Thoracic aorta (tissue), 2 donors: ENCODE results near the gene GDPD1. TPM values are rescaled to one million over a fixed set of nuclear protein-coding genes. Genes with fewer than 3 reads are reported as not detected.

Experiments used
- ATAC-seq: fragments of 150-250 bp; one replicate; pipeline ENCODE4 v1.8.0; 2017; ENCODE audit warnings: low read depth; ENCODE audit not compliant: insufficient number of reproducible peaks, low FRiP score
- DNase-seq: peaks from one replicate; pipeline ENCODE4 v3.0.0-alpha.2; 2020; ENCODE audit warnings: low spot score
- H3K27ac ChIP-seq, 2 donors: fragments of 200-600 bp; sonication (generic); 1 replicate in 1 of 2; 2 replicates in 1 of 2; pipeline ENCODE4 v1.5.1; 2016; ENCODE audit warnings: mild to moderate bottlenecking in 2 of 2, moderate library complexity in 2 of 2
- H3K27me3 ChIP-seq: fragments of 200-600 bp; sonication (generic); replicated peaks from 2 replicates; pipeline ENCODE4 v1.6.0; 2016; ENCODE audit warnings: mild to moderate bottlenecking; ENCODE audit not compliant: insufficient read depth
- H3K36me3 ChIP-seq: fragments of 200-600 bp; sonication (generic); one replicate; pipeline ENCODE4 v1.5.1; 2016
- H3K4me1 ChIP-seq, 2 donors: fragments of 200-600 bp; sonication (generic); 1 replicate in 1 of 2; 2 replicates in 1 of 2; pipeline versions ENCODE4 v1.5.1 to v1.6.0; 2016; ENCODE audit warnings: low read depth in 2 of 2, mild to moderate bottlenecking in 1 of 2; ENCODE audit not compliant: control insufficient read depth in 1 of 2
- H3K4me3 ChIP-seq: fragments of 200-600 bp; sonication (generic); 2 replicates; pipeline ENCODE4 v1.5.1; 2016; ENCODE audit warnings: mild to moderate bottlenecking
- H3K9me3 ChIP-seq: fragments of 200-600 bp; sonication (generic); 2 replicates; pipeline ENCODE4 v1.5.1; 2016
- total RNA-seq, 2 donors: library from RNA; depleted of rRNA; stranded (reverse); fragments of >200 nt; gene quantifications; one replicate each; pipeline versions ENCODE4 v1.1.0 to v1.2.3, GENCODE V29; 2016
- TF ChIP-seq, protein P1 (sequence below): fragments of 200-600 bp; sonication (generic); IDR thresholded peaks from one replicate; pipeline ENCODE4 v1.5.1; 2019; ENCODE audit warnings: antibody characterized with exemption

Gene GDPD1
- total RNA-seq, 2 donors from 2014 or later: 1.8 to 2.0 TPM

GRCh38 chr17:59298521-59298920, 78.2 kb downstream of the GDPD1 start:
- Histone ChIP-seq H3K27me3 (no peaks in the 10 kb centered on the region), H3K27ac (no peak overlapping the region), H3K4me3 (no peak overlapping the region), H3K36me3 (no peaks in the 10 kb centered on the region), H3K9me3 (no peaks in the 10 kb centered on the region), H3K4me1 (no peaks in the 10 kb centered on the region)
- TF ChIP-seq, protein P1, sequence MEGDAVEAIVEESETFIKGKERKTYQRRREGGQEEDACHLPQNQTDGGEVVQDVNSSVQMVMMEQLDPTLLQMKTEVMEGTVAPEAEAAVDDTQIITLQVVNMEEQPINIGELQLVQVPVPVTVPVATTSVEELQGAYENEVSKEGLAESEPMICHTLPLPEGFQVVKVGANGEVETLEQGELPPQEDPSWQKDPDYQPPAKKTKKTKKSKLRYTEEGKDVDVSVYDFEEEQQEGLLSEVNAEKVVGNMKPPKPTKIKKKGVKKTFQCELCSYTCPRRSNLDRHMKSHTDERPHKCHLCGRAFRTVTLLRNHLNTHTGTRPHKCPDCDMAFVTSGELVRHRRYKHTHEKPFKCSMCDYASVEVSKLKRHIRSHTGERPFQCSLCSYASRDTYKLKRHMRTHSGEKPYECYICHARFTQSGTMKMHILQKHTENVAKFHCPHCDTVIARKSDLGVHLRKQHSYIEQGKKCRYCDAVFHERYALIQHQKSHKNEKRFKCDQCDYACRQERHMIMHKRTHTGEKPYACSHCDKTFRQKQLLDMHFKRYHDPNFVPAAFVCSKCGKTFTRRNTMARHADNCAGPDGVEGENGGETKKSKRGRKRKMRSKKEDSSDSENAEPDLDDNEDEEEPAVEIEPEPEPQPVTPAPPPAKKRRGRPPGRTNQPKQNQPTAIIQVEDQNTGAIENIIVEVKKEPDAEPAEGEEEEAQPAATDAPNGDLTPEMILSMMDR: no peak
- DNase-seq (no peak), ATAC-seq (no peak)

GRCh38 chr17:59299400-59300092, 79.2 kb downstream of the GDPD1 start:
- no peak overlapping the region for H3K4me3 ChIP-seq
- DNase-seq (no peak), ATAC-seq (no peak)
- no peaks in the 10 kb centered on the region for H3K36me3 ChIP-seq
- TF ChIP-seq, protein P1: no peak
- no peaks in the 10 kb centered on the region for H3K27me3 ChIP-seq
- H3K27ac ChIP-seq: no peak overlapping the region
- no peaks in the 10 kb centered on the region for H3K4me1 ChIP-seq
- no peaks in the 10 kb centered on the region for H3K9me3 ChIP-seq

GRCh38 chr17:59300941-59301340, 80.6 kb downstream of the GDPD1 start:
- ATAC-seq: no peak
- Histone ChIP-seq H3K36me3 (no peaks in the 10 kb centered on the region), H3K9me3 (no peaks in the 10 kb centered on the region), H3K4me3 (no peak overlapping the region), H3K27me3 (no peaks in the 10 kb centered on the region), H3K4me1 (no peaks in the 10 kb centered on the region), H3K27ac (no peak overlapping the region)
- DNase-seq: no peak
- TF ChIP-seq, protein P1: no peak

- no peak overlapping the region for H3K4me3 ChIP-seq
- TF ChIP-seq, protein P1: no peak
- no peaks in the 10 kb centered on the region for H3K4me1 ChIP-seq
- ATAC-seq: no peak
- no peak for DNase-seq
- no peak overlapping the region for H3K27ac ChIP-seq
- no peaks in the 10 kb centered on the region for H3K36me3 ChIP-seq
- H3K27me3 ChIP-seq: no peaks in the 10 kb centered on the region
- H3K9me3 ChIP-seq: no peaks in the 10 kb centered on the region
Measured at GRCh38 chr17:59304811-59305210, 84.5 kb downstream of the GDPD1 start.

DNA sequence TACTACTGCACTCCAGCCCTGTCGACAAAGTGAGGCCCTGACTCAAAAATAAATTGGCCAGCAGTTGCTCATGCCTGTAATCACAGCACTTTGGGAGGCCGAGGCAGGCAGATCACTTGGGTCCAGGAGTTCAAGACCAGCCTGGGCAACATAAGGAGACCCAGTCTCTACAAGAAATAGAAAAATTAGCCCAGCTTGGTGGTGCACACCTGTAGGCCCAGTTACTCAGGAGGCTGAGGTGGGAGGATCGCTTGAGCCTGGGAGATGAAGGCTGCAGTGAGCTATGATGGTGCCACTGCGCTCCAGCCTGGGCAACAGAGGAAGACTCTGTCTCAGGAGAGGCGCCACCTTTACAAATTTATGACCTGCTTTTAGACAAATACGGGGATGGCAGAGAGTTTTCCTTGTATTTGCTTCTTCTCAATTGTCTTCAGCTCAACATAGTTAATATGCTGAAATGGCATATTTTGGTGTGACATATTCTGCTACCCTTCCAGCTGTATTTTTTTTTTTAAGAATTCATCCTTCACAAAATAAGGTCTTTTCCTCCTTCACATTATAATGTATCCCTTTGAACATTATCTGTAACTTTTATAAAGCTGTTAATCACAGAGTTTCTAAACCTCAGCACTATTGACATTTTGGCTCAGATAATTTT, 90.1 kb downstream of the GDPD1 start:
- H3K4me3 ChIP-seq: no peak overlapping the region
- peaks cover 0 to 16% of the 10 kb centered on the region in 2 donors for H3K4me1 ChIP-seq
- H3K9me3 ChIP-seq: no peaks in the 10 kb centered on the region
- no peak for ATAC-seq
- no peaks in the 10 kb centered on the region for H3K36me3 ChIP-seq
- TF ChIP-seq, protein P1: no peak
- no peak for DNase-seq
- H3K27me3 ChIP-seq: no peaks in the 10 kb centered on the region
- H3K27ac ChIP-seq: no peak overlapping the region
